DOHH2 (cell line): ENCODE data around the gene BCL3.

Source experiments
- EZH2phosphoT487 ChIP-seq: fragments of 200-600 bp; sonication (generic); IDR thresholded peaks from 2 replicates; pipeline ENCODE4 v1.6.1; 2017; ENCODE audit warnings: borderline replicate concordance, mild to moderate bottlenecking, antibody characterized with exemption, low read length, moderate library complexity, mixed read lengths
- TF ChIP-seq, protein P1 (sequence below): fragments of 200-600 bp; sonication (generic); IDR thresholded peaks from one replicate; pipeline ENCODE4 v1.5.1; 2014; ENCODE audit warnings: antibody characterized with exemption, mild to moderate bottlenecking, low read depth, low read length; ENCODE audit not compliant: poor library complexity, severe bottlenecking

DNA sequence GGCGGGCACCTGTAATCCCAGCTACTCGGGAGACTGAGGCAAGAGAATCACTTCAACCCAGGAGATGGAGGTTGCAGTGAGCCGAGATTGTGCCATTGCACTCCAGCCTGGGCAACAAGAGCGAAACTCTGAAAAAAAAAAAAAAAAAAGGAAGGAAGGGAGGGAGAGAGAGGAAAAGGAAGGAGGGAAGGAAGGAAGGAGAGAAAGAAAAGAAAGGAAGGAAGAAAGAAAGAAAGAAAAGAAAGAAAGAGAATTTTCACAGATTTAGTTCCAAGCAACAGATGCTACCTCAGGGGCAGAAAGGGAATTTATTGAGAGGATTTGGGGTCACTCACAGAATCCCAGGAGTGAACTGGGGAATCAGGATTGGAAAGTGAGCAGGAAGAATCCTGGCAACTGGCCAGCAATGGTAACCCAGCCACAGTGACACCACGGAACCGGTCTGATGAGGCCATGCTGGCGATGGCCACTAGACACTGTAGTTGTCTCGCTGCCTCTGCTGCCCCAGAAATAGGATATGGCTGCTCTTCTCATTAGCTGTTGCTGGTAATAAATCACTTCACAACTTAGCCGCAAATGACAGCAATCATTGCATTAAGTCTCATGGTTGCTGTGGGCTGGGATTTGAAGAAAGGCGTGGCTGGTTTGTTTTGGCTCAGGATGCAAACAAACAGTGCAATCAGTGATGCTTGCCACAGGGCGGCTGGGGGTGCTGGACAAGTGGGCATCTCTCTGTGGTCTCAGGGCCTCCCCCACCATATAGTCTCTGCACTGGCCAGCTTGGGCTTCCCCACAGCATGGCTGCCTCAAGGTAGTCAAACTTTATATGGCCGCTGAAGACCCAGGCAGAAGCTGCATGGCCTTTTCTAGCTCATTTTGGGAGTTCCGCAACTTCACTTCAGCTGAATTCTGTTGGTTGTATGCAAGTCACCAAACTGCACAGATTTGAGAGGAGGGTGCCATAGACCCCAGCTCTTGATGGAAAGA is 55.2 kb downstream of the BCL3 start:
- TF ChIP-seq, protein P1, sequence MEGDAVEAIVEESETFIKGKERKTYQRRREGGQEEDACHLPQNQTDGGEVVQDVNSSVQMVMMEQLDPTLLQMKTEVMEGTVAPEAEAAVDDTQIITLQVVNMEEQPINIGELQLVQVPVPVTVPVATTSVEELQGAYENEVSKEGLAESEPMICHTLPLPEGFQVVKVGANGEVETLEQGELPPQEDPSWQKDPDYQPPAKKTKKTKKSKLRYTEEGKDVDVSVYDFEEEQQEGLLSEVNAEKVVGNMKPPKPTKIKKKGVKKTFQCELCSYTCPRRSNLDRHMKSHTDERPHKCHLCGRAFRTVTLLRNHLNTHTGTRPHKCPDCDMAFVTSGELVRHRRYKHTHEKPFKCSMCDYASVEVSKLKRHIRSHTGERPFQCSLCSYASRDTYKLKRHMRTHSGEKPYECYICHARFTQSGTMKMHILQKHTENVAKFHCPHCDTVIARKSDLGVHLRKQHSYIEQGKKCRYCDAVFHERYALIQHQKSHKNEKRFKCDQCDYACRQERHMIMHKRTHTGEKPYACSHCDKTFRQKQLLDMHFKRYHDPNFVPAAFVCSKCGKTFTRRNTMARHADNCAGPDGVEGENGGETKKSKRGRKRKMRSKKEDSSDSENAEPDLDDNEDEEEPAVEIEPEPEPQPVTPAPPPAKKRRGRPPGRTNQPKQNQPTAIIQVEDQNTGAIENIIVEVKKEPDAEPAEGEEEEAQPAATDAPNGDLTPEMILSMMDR: no peak
- TF ChIP-seq EZH2phosphoT487: no peak
